Duodenal mucosa (tissue), 2 donors: ENCODE measurements around the gene COL5A1.

Experiments used
- H3K27ac ChIP-seq: one replicate; pipeline ENCODE4 v1.7.0; 2013; ENCODE audit warnings: low read depth, low read length
- H3K27me3 ChIP-seq, 2 donors: one replicate each; pipeline ENCODE4 v1.7.0; 2013; ENCODE audit warnings: low read length in 2 of 2, control low read depth in 1 of 2; ENCODE audit not compliant: insufficient read depth in 2 of 2, control insufficient read depth in 1 of 2
- H3K36me3 ChIP-seq, 2 donors: one replicate each; pipeline ENCODE4 v1.7.0; 2013; ENCODE audit warnings: low read length in 2 of 2, control low read depth in 1 of 2; ENCODE audit not compliant: insufficient read depth in 2 of 2, control insufficient read depth in 1 of 2
- H3K4me1 ChIP-seq, 2 donors: one replicate each; pipeline ENCODE4 v1.7.0; 2013; ENCODE audit warnings: low read length in 2 of 2, control low read depth in 1 of 2; ENCODE audit not compliant: insufficient read depth in 2 of 2, control insufficient read depth in 1 of 2
- H3K4me3 ChIP-seq, 2 donors: one replicate each; pipeline ENCODE4 v1.7.0; 2013; ENCODE audit warnings: low read length in 2 of 2, low read depth in 1 of 2
- H3K9ac ChIP-seq, 2 donors: one replicate each; pipeline ENCODE4 v1.7.0; 2013; ENCODE audit warnings: low read length in 2 of 2, low read depth in 1 of 2
- H3K9me3 ChIP-seq, 2 donors: one replicate each; pipeline ENCODE4 v1.7.0; 2013; ENCODE audit warnings: low read length in 2 of 2, control low read depth in 1 of 2; ENCODE audit not compliant: control insufficient read depth in 1 of 2

COL5A1 gene

GRCh38 chr9:134641173-134641989, at the start of gene COL5A1:
Gene COL5A1 (plus strand): TSS chr9:134641803. CDS start chr9:134642188, 385 bp downstream.
- no peaks in the 10 kb centered on the region for H3K9me3 ChIP-seq
- H3K36me3 ChIP-seq: no peaks in the 10 kb centered on the region
- peaks cover 7 to 14% of the 10 kb centered on the region in 2 donors for H3K27me3 ChIP-seq
- H3K27ac ChIP-seq: peak within 1 kb of the TSS; percentile 62
- H3K4me3 ChIP-seq: peak within 1 kb of the TSS; percentile 48 to 49
- peak within 1 kb of the TSS; percentile 48 to 51 for H3K9ac ChIP-seq
- H3K4me1 ChIP-seq: peaks cover 0 to 7% of the 10 kb centered on the region in 2 donors

GRCh38 chr9:134592018-134592818, 49.4 kb upstream of the COL5A1 start:
- H3K4me1 ChIP-seq: peaks cover 0 to 2% of the 10 kb centered on the region in 2 donors
- no peak overlapping the region for H3K9ac ChIP-seq
- no peaks in the 10 kb centered on the region for H3K27me3 ChIP-seq
- H3K9me3 ChIP-seq: no peaks in the 10 kb centered on the region
- no peaks in the 10 kb centered on the region for H3K36me3 ChIP-seq
- peak overlapping the region; percentile 10 for H3K27ac ChIP-seq
- H3K4me3 ChIP-seq: no peak overlapping the region

GRCh38 chr9:134592819-134593200, 48.8 kb upstream of the COL5A1 start:
- Histone ChIP-seq H3K36me3 (no peaks in the 10 kb centered on the region), H3K9ac (no peak overlapping the region), H3K27ac (no peak overlapping the region), H3K4me1 (peaks cover 0 to 2% of the 10 kb centered on the region in 2 donors), H3K9me3 (no peaks in the 10 kb centered on the region), H3K4me3 (no peak overlapping the region), H3K27me3 (no peaks in the 10 kb centered on the region)

GRCh38 chr9:134593286-134594077, 48.1 kb upstream of the COL5A1 start:
- no peak overlapping the region for H3K9ac ChIP-seq
- H3K4me1 ChIP-seq: peaks cover 0 to 2% of the 10 kb centered on the region in 2 donors
- no peak overlapping the region for H3K27ac ChIP-seq
- no peaks in the 10 kb centered on the region for H3K9me3 ChIP-seq
- H3K4me3 ChIP-seq: no peak overlapping the region
- no peaks in the 10 kb centered on the region for H3K27me3 ChIP-seq
- no peaks in the 10 kb centered on the region for H3K36me3 ChIP-seq

- Histone ChIP-seq H3K4me3 (no peak overlapping the region), H3K4me1 (peaks cover 0 to 2% of the 10 kb centered on the region in 2 donors), H3K36me3 (no peaks in the 10 kb centered on the region), H3K9ac (no peak overlapping the region), H3K9me3 (no peaks in the 10 kb centered on the region), H3K27ac (no peak overlapping the region), H3K27me3 (no peaks in the 10 kb centered on the region)
Observed at GRCh38 chr9:134594078-134594941, 47.3 kb upstream of the COL5A1 start.

- no peak overlapping the region for H3K4me3 ChIP-seq
- H3K27me3 ChIP-seq: no peaks in the 10 kb centered on the region
- H3K9me3 ChIP-seq: no peaks in the 10 kb centered on the region
- H3K4me1 ChIP-seq: peaks cover 0 to 2% of the 10 kb centered on the region in 2 donors
- no peak overlapping the region for H3K9ac ChIP-seq
- no peaks in the 10 kb centered on the region for H3K36me3 ChIP-seq
- H3K27ac ChIP-seq: no peak overlapping the region
Observed at GRCh38 chr9:134595014-134595413, 46.6 kb upstream of the COL5A1 start.

GRCh38 chr9:134597041-134597913, 44.3 kb upstream of the COL5A1 start:
- Histone ChIP-seq H3K27ac (no peak overlapping the region), H3K9me3 (no peaks in the 10 kb centered on the region), H3K9ac (no peak overlapping the region), H3K27me3 (no peaks in the 10 kb centered on the region), H3K4me3 (no peak overlapping the region), H3K36me3 (no peaks in the 10 kb centered on the region), H3K4me1 (no peaks in the 10 kb centered on the region)

- Histone ChIP-seq H3K36me3 (no peaks in the 10 kb centered on the region), H3K4me3 (no peak overlapping the region), H3K4me1 (no peaks in the 10 kb centered on the region), H3K9me3 (no peaks in the 10 kb centered on the region), H3K27ac (no peak overlapping the region), H3K27me3 (no peaks in the 10 kb centered on the region), H3K9ac (no peak overlapping the region)
Observed at GRCh38 chr9:134597957-134598883, 43.4 kb upstream of the COL5A1 start.
